ENCODE results near the gene CCDC182. TPM values are rescaled to one million over a fixed set of nuclear protein-coding genes. Genes with fewer than 3 reads are reported as not detected.

The CCDC182 gene
- total RNA-seq, 1 donor from 2014 or later = not detected

DNA sequence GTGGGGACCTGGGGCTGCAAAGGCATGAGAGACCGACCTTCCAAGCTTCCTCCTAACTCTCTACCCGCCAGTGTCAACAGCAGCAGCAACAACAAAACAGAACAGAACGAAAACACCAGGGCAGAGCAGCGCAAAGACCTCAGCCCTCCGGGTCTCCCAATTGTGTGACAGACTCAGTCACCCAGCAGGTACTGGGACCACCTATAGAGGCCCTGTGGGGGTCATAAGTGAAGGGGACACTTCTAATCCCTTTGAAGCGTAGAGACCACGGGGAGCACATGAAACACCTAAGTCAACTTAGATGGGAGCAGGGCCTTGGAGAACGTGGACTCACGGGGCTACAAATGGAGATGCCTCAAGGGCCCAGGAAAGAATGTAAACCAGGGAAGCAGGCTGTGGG, 12.6 kb upstream of the CCDC182 start:
- no peak overlapping the region for H3K4me3 Mint-ChIP-seq
- no peaks in the 10 kb centered on the region for H3K9me3 Mint-ChIP-seq
- no peak overlapping the region for H3K27ac Mint-ChIP-seq
- peaks cover 25% of the 10 kb centered on the region for H3K27me3 Mint-ChIP-seq
- DNase-seq (ENCODE audit: extremely low spot score, unreplicated experiment) = no peak
- H3K4me1 Mint-ChIP-seq (ENCODE audit: unreplicated experiment) = peaks cover 31% of the 10 kb centered on the region
- H3K36me3 Mint-ChIP-seq = no peaks in the 10 kb centered on the region
- TF ChIP-seq CTCF (conservative IDR thresholded peaks at IDR 0.05) = no peak

- peaks cover 23% of the 10 kb centered on the region for H3K4me1 Mint-ChIP-seq (ENCODE audit: unreplicated experiment)
- TF ChIP-seq CTCF (conservative IDR thresholded peaks at IDR 0.05) = no peak
- no peak overlapping the region for H3K27ac Mint-ChIP-seq
- no peak for DNase-seq (ENCODE audit: extremely low spot score, unreplicated experiment)
- peaks cover 18% of the 10 kb centered on the region for H3K27me3 Mint-ChIP-seq
- no peaks in the 10 kb centered on the region for H3K36me3 Mint-ChIP-seq
- H3K4me3 Mint-ChIP-seq = no peak overlapping the region
- no peaks in the 10 kb centered on the region for H3K9me3 Mint-ChIP-seq
These were observed 11.9 kb upstream of the CCDC182 start for GRCh38 chr17:57756951-57757350.

- no peak overlapping the region for H3K27ac Mint-ChIP-seq
- peaks cover 21% of the 10 kb centered on the region for H3K27me3 Mint-ChIP-seq
- H3K4me1 Mint-ChIP-seq (ENCODE audit: unreplicated experiment) = peaks cover 14% of the 10 kb centered on the region
- no peaks in the 10 kb centered on the region for H3K36me3 Mint-ChIP-seq
- DNase-seq (ENCODE audit: extremely low spot score, unreplicated experiment) = no peak
- H3K9me3 Mint-ChIP-seq = no peaks in the 10 kb centered on the region
- no peak overlapping the region for H3K4me3 Mint-ChIP-seq
- TF ChIP-seq CTCF (conservative IDR thresholded peaks at IDR 0.05) = no peak
These were observed 10.5 kb upstream of the CCDC182 start for GRCh38 chr17:57755480-57756070.

GRCh38 chr17:57752031-57752905, 7.2 kb upstream of the CCDC182 start:
- no peak for DNase-seq (ENCODE audit: extremely low spot score, unreplicated experiment)
- H3K27ac Mint-ChIP-seq = no peak overlapping the region
- no peaks in the 10 kb centered on the region for H3K36me3 Mint-ChIP-seq
- peaks cover 28% of the 10 kb centered on the region for H3K27me3 Mint-ChIP-seq
- no peak overlapping the region for H3K4me3 Mint-ChIP-seq
- no peaks in the 10 kb centered on the region for H3K9me3 Mint-ChIP-seq
- no peak for TF ChIP-seq CTCF (conservative IDR thresholded peaks at IDR 0.05)
- peaks cover 10% of the 10 kb centered on the region for H3K4me1 Mint-ChIP-seq (ENCODE audit: unreplicated experiment)

DNA sequence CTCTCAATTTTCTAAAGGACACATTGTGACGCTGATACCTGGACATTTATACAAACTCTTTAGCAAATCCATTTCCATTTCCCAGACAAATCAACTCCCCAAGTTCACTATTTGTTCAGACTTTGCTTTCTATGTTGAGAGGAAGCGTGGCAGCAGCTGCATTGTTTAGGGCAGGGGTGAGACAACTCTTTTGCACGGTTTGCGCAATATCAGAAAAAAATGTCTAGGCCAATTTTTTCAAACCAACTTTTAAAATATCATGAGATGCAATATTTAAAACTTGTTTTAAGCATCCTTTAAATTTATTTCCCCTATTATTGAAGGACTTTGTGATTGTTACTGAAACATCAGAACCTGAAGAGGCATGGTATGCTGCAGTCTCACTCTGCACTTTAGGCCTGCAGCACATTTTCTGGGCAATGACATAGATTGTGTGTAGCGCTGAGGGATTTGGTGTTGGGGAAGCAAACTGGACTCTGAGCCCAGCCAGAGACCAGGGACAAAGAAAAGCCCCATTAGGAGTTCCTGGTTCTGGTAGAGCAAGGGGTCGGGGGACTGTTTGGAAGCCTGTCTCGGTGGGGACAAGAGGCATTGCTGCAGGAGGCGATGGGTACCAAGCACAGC, 6.4 kb upstream of the CCDC182 start:
- TF ChIP-seq CTCF (conservative IDR thresholded peaks at IDR 0.05) = no peak
- Mint-ChIP-seq H3K4me1 (ENCODE audit: unreplicated experiment) (peaks cover 3% of the 10 kb centered on the region), H3K9me3 (no peaks in the 10 kb centered on the region), H3K36me3 (no peaks in the 10 kb centered on the region), H3K27ac (no peak overlapping the region), H3K4me3 (no peak overlapping the region), H3K27me3 (peaks cover 28% of the 10 kb centered on the region)
- no peak for DNase-seq (ENCODE audit: extremely low spot score, unreplicated experiment)

All from type B pancreatic cell (in vitro differentiated cells).